Neural progenitor cell (in vitro differentiated cells): Measurements from ENCODE around the gene RNF4.
"Not testable (repeated sequence)": the region's sequence is repeated elsewhere in the genome, so short reads cannot be mapped to it uniquely, and the experiment has no call there.

Experiments used
- EZH2phosphoT487 ChIP-seq: fragments of 200-600 bp; sonication (generic); IDR thresholded peaks from 2 replicates; pipeline ENCODE4 v1.6.1; 2017; ENCODE audit warnings: antibody characterized with exemption
- TF ChIP-seq, protein P1 (sequence below): fragments of 200-600 bp; sonication (generic); IDR thresholded peaks from 2 replicates; pipeline ENCODE4 v1.5.1; 2017; ENCODE audit warnings: antibody characterized with exemption, mild to moderate bottlenecking

DNA sequence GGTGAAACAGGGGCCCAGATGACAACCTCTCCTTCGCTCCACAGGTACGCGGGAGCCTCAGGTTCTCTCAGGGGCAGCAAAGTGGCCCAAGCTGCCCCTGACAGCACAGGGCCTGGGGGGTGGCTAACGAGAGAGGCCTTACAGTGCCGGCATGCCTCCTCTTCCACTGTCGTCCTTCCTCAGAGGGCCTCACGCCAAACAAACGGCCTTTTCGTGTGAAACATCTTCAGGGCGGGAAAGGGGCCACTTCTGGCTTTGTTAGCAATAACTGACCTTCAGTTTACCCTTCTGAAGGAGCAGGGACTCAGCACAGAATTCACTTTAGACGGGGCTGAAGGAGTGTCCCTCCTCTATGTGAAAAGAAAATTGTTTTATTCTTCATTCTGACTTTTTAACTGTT is 46.0 kb downstream of the RNF4 start:
- TF ChIP-seq, protein P1, sequence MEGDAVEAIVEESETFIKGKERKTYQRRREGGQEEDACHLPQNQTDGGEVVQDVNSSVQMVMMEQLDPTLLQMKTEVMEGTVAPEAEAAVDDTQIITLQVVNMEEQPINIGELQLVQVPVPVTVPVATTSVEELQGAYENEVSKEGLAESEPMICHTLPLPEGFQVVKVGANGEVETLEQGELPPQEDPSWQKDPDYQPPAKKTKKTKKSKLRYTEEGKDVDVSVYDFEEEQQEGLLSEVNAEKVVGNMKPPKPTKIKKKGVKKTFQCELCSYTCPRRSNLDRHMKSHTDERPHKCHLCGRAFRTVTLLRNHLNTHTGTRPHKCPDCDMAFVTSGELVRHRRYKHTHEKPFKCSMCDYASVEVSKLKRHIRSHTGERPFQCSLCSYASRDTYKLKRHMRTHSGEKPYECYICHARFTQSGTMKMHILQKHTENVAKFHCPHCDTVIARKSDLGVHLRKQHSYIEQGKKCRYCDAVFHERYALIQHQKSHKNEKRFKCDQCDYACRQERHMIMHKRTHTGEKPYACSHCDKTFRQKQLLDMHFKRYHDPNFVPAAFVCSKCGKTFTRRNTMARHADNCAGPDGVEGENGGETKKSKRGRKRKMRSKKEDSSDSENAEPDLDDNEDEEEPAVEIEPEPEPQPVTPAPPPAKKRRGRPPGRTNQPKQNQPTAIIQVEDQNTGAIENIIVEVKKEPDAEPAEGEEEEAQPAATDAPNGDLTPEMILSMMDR = not testable (repeated sequence)
- not testable (repeated sequence) for TF ChIP-seq EZH2phosphoT487
